Activated CD4-positive, CD25-positive, alpha-beta regulatory T cell (primary cell): ENCODE measurements around the gene KIF21B.

Source experiments
- DNase-seq, 4 experiments: peaks; one replicate each; lab custom pipeline; 2025; lab: John Stamatoyannopoulos, UW

KIF21B gene

DNA sequence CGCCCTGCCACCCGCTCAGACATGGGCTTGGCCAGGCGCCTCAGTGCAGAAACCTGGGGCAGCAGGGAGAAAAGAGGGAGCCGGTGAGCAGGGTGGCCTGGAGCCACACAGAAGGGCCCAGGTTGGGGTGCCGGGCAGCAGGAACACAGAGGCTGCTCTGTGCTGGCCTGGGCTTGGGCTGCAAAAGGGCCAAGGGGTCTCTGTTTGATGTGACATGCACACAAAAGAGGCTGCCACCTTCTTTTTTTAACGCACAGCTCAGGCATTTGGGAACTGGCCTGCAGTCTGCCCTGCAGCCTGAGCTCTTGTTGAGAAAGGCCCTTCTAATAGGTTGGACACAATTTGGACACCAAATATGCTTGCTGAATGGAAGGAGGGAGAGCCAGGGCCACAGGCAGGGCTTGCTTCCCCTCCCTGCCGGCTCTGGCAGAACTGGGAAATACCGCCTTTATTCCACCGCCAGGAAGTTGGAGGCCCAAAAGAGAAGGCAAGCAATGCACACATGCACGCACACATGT lies 32.4 kb downstream of the KIF21B start:
- DNase-seq: no peak

DNA sequence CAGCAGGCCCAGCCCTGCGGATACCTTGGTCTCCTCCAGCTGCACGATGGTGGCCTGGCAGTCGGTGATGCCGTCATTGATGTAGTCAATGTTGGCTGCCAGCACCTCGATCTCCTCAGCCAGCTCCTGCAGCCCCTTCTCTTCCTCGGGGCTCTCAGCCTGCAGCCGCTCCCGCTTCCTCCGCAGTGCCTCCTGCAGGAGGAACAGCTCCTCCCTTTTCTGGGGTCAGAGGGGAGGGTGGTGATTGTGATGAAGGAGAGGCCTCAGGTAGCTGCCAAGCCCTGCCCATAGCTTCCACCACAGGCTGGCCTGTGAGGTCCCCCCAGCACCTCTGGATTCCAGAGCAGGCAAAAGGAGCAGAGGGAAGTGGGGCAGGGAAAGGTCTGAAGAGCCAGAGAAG lies 33.4 kb downstream of the KIF21B start:
- no peak for DNase-seq

DNA sequence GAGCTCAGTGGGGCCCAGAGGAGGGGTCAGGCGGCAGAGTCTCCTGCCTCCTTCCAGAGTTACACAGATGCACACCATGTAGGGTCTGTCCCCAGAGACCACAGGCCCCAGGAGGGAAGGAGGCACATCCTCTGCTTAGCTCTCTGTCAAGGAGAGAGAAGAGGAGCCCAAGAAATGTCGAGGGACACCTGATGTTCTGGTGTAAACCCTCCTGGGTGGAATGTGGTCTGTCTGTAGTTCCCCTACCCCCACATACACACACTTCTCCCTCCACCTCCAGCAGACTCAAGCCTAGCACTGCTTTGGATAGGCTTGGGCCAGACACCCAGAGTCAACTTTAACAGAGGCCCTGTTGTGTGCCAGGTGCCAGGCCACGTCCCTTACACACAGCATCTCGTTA lies 34.2 kb downstream of the KIF21B start:
- DNase-seq: no peak

DNA sequence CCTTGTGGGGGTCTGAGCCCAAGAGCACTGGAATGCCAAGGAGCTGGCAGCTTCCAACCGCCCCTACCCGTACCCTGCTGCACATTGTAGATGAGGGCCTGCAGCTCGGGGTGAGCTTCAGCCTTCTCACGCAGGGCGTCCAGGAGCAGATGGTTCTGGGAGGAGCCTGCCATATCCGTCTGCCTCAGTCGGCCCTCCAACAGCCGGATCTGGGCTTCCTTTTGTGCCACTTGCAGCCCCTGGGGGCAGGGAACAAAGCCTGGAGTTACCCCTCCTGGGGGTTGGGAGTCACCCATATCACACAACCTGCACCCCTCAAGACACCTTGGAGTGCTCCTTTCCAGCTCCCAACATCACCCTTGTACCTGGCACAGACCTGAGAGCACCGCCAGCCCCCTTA lies 34.8 kb downstream of the KIF21B start:
- DNase-seq: no peak

DNA sequence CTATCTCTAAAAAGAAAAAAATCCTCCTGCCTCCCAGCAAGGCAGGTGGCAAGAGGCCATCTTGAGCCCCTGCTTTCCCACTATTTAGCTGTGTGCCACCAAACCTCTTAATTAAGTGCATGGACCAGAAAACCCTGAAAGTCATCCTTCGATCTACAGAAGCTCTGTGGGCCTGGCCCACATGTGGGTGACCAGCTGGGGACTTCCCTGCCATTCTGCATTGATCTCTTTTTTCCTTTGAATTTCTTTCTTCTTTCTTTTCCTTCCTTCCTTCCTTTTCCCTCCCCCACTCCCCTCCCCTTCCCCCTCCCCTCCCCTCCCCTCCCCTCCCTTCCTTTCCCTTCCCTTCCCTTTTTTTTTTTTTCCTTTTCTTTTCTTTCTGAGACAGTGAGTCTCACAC lies 38.0 kb downstream of the KIF21B start:
- no peak for DNase-seq

DNA sequence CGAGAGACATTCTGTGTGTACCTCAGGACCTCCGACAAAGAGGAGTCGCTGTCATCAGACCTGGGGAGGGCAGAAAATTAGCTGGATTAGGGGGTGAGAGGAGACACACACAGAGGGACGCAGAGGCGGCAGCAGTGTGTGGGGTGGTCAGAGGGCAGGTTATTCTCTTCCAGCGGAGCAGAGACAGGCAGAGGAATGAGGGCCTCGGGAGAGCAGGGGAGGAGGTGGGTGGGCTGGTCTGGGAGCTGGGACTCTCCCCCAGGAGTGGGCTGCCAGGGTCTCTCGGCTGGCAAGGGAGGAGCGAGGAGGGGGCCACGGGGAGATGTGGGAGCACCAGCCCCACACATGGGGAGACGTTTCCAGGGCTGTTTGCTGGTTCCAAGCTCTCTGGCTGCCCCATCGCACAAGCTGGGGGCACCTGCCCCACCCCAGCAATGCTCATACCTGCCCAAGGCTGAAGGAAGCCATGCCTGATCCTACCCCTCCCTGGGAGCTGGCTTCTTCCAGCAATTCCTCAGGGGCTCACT lies 40.4 kb downstream of the KIF21B start:
- no peak for DNase-seq

DNA sequence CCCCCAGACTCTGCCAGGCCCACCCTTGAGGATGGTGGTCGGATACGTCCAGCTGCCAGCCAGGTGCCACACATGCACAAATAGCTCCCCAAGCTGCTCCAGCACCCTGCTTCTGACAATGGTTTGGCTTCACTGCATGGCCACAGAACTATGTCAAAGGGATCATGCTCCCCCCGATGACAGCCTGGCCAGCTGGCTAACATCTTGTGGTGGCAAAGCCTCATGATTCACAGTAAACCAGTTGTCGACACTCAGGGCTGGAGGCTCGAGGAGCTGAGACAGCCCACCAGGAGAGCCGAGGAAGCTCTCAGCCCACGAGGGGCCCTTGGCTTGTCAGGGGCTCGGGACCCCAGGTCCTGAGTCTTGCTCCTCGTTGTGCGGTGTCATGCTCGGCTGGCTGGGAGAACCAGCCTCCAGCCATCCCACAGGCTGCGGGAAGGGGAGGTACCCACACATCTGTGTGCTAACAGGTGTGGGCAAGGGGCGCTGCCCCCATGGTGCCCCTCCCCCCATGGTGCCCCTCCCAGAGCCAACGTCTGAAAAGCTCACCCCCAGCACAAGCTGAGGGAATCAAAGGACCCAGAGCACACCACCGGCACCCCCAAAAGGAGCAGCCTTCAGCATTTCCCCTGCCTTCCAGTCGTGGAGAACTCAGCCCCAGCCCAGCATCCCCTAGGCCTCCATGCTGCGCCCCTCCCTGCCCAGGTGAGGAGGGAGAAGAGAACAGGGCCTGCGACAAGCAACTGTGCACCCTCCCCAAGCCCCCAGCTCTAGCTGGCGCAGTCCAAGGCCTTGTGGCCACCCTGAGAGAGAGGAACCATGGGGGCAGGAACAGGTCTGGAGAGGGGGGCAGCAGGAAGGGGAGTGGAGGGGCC lies 41.2 kb downstream of the KIF21B start:
- DNase-seq: no peak

DNA sequence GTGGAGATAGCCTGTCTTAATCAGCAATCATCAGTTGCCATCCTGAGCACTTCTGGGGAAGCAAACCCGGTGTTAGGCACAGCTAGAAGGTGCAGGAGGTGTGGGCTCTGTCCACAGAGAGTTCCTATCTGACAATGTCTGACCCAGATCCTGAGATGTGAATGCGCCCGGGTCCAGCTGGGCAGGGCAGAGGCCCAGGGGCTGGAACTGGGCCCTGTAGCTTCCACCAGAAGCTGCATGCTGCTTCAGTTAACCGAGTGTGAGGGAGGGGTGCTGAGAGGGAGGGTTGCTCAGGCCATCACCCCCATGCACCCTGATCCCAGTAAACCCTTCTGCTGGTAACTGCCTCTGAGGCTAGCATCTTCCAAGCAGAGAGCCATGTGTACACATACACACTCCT lies 42.2 kb downstream of the KIF21B start:
- no peak for DNase-seq

DNA sequence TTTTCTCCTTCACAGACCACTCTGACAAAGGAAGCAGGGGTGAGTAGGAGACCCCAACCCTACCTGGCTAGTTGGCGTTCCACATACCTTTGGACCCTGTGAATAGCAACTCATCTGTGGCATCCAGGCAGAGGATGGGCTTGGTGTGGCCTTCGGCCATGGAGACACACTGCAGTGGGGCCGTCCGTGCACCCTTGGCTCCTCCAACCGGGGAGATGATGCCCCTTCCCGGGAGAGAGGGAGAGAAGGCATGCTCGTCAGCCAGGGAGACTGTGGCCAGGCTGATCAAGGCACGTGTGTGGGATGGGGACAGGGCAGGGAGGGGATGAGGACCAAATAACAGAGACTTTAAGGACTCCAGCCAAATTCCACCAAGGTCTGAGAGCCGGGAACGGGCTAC lies 42.6 kb downstream of the KIF21B start:
- DNase-seq: no peak

DNA sequence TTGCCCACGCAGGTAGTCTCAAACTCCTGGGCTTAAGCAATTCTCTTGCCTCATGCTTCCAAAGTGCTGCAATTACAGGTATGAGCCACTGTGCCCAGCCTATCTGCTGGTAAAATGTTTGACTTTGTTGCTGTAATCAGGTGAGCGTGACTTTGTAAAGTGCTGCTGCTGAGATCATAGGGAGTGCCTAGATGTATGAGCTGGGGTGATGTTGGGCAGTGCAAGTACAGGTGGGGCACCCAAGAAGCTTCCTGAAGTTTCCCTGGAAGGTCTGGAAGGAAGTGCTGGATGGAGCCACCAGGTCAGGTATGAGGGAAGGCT lies 43.1 kb downstream of the KIF21B start:
- no peak for DNase-seq

DNA sequence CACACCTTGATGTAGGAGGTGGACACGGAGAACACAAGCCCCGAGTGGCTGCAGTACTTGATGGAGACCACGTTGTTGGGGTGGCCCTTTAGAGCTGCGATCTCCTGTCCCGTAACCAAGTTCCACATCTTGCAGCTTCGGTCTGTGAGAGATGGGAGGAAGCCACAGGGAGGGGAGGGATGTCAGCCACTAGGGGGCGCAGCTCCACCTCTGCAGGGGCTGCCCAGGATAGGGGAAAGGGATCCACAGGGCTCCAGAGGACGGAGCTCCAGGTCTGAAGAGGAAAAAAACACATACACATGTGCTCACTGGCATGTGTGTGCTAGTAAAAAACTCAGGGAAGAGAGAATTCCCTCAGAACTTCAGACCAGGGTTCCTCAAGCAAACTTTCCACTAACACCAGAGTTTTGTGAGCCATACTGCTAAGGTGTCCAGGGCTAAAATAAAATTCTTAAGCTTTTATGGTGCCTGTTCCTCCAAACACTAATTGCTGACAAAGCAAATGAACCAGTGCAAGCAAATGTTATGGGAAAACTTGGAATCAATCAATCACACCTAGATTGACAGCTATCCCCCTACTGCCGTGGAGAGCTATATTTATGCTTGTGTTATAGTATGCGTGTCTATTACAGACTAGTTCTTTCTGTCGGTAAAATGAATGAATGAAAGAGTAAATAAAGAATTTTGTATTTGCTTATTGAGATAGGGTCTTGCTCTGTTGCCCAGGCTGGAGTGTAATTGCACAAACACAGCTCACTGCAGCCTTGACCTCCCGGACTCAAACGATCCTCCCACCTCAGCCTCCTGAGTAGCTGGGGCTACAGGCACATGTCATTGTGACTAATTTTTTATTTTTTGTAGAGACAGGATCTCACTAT lies 43.7 kb downstream of the KIF21B start:
- DNase-seq: peak; percentile 24 to 57 (median 44)

DNA sequence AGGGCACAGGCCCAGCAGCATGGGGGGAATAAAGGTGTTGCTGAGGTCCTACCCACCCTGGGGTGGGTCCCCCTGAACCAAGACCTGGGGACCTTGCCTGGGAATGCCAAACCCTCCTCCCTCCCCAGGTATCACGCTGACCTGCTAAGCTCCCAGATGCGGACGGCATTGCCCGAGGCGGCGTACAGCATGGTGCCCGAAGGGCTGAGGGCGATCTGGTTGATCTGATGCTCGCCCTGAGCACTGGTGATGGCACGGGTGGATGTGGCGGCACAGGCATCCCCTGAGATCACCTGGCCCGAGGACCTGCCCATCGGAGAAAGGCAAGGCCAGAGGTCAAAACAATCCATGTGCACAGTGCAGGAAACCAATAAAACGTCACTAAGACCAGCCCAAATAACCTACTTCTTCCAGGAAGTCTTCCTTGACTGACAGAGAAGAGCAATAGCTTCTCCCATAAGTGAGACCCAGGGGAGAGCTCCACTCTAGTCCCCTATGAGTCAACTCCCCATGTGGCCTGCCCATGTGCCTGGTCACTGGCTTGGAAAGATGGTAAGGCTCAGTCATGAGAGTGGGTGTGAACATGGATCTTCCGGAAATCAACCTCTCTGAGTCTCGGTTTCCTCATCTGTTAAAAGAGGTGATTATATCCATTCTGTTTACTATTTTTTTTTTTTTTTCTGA lies 46.3 kb downstream of the KIF21B start:
- no peak for DNase-seq

DNA sequence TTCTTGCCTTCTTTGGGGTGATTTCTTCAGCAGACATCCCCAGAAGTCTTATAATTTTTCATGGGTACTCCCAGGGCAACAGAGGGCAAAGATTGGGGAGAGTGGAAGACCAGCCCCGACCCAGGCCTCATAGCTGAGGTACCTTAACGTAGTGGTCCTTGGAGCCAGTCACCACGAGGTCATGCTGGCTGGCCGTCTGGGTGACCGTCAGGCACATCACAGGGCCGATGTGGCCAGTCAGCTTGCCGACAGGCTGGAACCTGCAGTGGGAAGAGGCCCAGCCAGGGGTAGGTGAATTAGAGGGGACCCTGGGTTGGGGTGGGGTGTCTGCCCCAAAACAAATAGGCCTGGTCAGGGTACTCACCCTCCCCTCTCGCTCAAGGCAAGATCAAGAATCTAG lies 46.9 kb downstream of the KIF21B start:
- DNase-seq: no peak

DNA sequence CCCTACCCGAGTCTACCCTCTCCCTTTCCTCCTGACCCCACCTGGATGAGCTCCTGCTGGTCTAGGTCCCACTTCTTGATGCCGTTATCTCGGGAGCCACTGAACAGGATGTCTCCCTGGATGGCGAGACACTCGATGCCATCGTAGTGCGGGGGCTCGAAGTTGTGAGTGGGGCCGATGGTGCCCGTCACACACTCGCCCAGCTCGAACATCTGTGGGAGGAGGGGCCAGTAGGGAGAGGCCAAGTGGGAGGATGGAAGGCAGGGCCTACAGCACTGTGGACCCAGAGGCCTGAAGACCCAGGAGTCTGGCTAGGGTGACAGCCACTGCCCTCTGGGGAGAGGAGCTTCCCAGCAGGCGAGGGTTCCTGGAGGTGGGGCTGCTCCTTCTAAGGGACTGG lies 48.1 kb downstream of the KIF21B start:
- no peak for DNase-seq

DNA sequence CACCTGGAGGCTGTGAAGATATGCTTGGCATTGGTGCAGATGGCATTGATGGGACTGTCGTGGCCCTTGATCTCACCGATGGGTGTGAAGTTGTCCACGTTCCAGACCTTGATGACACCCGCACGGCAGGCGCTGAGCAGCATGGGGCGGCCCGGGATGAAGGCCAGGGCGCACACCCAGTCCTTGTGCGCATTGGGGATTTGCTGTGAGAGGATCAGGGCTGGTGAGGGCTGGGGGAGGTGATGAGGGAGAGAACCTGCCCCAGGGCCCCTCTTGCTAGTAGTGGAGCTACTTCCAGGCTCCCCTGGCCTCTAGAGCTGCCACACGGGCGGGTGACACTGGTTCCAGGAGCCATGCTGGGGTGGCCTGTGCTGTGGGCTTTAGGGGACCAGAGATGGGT lies 48.8 kb downstream of the KIF21B start:
- DNase-seq: no peak

DNA sequence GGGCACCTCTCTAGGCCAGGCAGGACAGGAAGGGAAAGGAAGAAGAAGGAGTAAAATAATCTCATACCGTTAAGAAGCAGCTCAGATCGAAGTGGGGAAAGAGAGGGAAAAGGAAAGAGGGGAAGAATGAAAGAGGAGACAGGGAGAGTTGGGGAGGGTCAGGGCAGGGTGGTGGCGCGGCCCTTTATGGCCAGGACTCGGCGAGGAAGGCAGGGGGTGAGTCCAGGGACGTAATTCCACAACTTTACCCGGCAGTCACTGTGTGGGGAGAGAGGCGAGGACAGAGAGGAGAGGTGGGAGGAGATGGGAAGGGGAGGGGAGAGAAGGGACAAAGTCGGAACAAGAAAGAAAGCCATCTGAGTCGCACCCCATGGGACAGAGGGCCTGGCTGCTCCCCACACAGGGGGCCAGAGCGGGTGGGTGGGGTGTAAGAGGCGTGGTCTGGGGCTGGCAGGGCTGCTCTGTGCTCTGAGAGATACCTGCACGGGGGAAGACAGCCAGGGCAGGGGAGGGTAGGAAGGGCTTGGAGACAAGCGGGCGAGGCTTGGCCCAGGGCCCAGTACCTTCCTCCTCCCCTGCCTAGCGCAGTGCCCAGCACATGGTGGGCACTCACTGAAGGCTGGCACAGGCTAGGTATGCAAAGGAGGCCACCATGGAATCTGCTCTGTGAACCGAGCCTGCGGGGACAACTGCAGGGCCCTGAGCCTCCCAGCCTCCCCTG lies 49.4 kb downstream of the KIF21B start:
- DNase-seq: no peak

DNA sequence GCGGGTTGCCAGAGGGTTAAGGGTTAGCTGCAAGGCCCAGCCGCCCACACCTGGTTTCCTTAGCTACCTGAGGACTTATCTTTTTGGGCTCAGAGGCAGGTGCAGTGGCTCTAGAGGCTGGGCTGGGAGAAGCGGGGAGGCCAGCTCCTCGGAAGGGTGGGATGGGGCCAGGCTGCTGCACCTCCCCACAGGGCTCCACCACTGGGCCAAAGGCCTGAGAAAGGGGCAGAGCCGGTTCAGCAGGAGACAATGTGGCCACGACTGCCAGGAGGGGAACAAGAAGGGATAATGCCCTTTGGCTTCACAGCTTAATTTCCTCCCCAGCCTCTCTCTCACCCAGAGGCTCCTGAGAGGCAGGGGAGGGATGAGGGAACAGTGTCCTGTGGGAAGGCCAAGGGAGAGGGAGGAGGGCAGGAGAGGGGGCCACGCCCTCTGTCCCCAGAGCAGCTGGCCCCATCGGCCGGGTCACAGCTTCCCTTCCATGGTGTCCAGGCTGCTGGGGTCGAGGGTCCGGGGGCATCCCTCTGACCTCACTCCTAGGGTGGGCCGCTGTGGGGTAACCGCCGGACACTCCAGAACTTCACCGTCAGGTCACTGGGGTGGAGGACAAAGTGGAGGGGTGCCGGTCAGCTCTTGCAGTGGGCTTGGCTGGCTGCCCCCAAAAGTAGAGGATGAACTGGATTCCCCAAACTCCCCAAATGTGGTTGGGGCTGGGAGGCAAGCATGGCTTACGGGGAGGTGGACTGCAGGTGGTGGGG lies 50.4 kb downstream of the KIF21B start:
- no peak for DNase-seq

DNA sequence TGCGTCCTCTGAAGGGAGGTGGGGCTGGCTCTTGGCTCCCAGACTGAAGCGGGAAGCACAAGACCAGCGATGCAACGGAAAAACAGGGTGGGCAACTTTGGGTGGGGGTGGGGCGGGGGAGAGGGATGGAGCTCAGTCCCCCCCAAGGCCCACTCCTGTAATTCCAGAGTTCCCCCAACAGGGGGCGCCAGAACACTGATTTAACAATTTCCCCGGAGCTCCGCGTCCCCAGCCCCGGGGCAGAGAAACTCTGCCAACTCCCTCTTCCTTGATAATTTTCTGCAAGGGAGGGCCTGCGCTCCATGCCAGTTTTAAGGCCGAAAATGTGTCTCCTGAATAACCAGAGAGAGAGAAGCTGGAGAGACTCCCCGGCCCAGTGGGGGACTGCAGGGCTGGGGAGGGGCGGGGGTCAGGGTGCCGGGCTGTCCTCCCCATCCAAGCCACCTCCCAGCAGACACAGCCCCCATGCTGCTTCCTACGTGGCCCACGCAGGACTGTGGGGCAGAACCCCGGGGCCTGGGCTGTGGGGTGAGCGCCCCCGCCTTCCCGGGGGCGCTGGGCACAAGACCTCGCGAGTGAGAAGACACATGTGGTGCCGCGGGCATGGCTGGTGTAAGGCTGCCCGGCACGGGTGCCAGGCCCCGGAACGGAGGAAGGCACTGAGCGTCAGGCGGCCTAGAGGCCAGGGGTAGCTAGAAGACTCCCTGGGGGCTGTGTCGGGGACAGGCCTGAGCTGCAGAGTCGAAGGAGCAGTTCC lies 51.4 kb downstream of the KIF21B start:
- peak; percentile 34 to 61 (median 44) for DNase-seq

DNA sequence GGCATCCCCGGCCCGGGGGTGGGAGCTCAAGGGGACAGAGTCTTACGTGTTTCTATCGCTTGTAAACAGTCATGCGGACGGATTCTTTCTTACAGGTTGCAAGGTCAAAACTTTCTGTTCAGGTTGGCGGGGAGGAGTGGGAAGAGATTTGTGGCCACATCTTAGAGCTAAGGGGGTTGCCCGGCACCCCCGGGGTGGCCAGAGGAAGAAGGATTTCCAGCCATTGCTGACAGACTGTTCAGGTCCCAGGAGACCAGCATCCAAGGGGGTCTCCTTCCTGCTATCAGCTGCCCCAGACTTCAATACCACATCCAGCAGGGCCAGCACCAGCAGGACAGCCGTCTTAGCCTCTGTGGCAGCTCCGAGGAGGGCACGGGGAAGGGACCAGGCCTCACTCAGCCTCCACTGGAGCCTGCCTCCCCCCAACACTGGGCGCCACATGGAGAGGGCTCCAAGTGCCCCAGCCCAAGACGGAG lies 52.0 kb downstream of the KIF21B start:
- DNase-seq: no peak
